H9 (cell line): ENCODE measurements around the gene ORAI2. TPM values are rescaled to one million over a fixed set of nuclear protein-coding genes. Genes with fewer than 3 reads are reported as not detected.

ENCODE experiments used
- DNase-seq: peaks from one replicate; pipeline ENCODE4 v3.0.0-alpha.2; 2017
- H2AFZ ChIP-seq: one replicate; pipeline ENCODE4 v1.6.1; 2013; ENCODE audit warnings: mild to moderate bottlenecking, low read length, control low read depth, moderate library complexity
- H2AK5ac ChIP-seq: 2 replicates; pipeline ENCODE4 v1.6.1; 2013; ENCODE audit warnings: low read length, control low read depth, mixed read lengths; ENCODE audit not compliant: insufficient read length
- H2BK120ac ChIP-seq: one replicate; pipeline ENCODE4 v1.6.1; 2013; ENCODE audit warnings: low read depth, mild to moderate bottlenecking, low read length, control low read depth, inconsistent platforms; ENCODE audit not compliant: poor library complexity, severe bottlenecking
- H2BK12ac ChIP-seq: 2 replicates; pipeline ENCODE4 v1.6.1; 2013; ENCODE audit warnings: low read length, control low read depth, mixed read lengths, low read depth; ENCODE audit not compliant: insufficient read length
- H2BK15ac ChIP-seq: 2 replicates; pipeline ENCODE4 v1.6.1; 2013; ENCODE audit warnings: low read depth, low read length, control low read depth
- H2BK20ac ChIP-seq: one replicate; pipeline ENCODE4 v1.6.1; 2013; ENCODE audit warnings: low read depth, mild to moderate bottlenecking, low read length, control low read depth, inconsistent platforms; ENCODE audit not compliant: poor library complexity, severe bottlenecking
- H2BK5ac ChIP-seq: 2 replicates; pipeline ENCODE4 v1.6.1; 2013; ENCODE audit warnings: low read length, control low read depth, mixed read lengths; ENCODE audit not compliant: insufficient read length
- H3K14ac ChIP-seq: 2 replicates; pipeline ENCODE4 v1.6.1; 2013; ENCODE audit warnings: low read length, control low read depth; ENCODE audit not compliant: insufficient read depth
- H3K18ac ChIP-seq: 2 replicates; pipeline ENCODE4 v1.6.1; 2013; ENCODE audit warnings: low read depth, mild to moderate bottlenecking, mixed read lengths, low read length, control low read depth; ENCODE audit not compliant: insufficient read length
- H3K23ac ChIP-seq: 2 replicates; pipeline ENCODE4 v1.6.1; 2013; ENCODE audit warnings: low read length, control low read depth, mixed read lengths, low read depth; ENCODE audit not compliant: insufficient read length
- H3K23me2 ChIP-seq: 2 replicates; pipeline ENCODE4 v1.6.1; 2013; ENCODE audit warnings: low read depth, mild to moderate bottlenecking, mixed read lengths, low read length, control low read depth; ENCODE audit not compliant: insufficient read length, poor library complexity, severe bottlenecking
- H3K27ac ChIP-seq: 2 replicates; pipeline ENCODE4 v1.5.1; 2013; ENCODE audit warnings: low read length, control low read depth, mixed read lengths, low read depth; ENCODE audit not compliant: insufficient read length
- H3K27me3 ChIP-seq: 2 replicates; pipeline ENCODE4 v1.6.1; 2013; ENCODE audit warnings: low read length, control low read depth, inconsistent platforms; ENCODE audit not compliant: insufficient read depth
- H3K4ac ChIP-seq: 2 replicates; pipeline ENCODE4 v1.6.1; 2013; ENCODE audit warnings: low read depth, mild to moderate bottlenecking, control low read depth, inconsistent platforms, low read length, moderate library complexity
- H3K4me1 ChIP-seq: 2 replicates; pipeline ENCODE4 v1.6.1; 2013; ENCODE audit warnings: low read length, control low read depth, inconsistent platforms; ENCODE audit not compliant: insufficient read depth
- H3K4me2 ChIP-seq: 2 replicates; pipeline ENCODE4 v1.6.1; 2013; ENCODE audit warnings: low read length, control low read depth, mixed read lengths; ENCODE audit not compliant: insufficient read length, insufficient read depth
- H3K56ac ChIP-seq: 2 replicates; pipeline ENCODE4 v1.6.1; 2013; ENCODE audit warnings: low read depth, mild to moderate bottlenecking, mixed read lengths, low read length, control low read depth; ENCODE audit not compliant: insufficient read length
- H3K79me1 ChIP-seq: 2 replicates; pipeline ENCODE4 v1.6.1; 2013; ENCODE audit warnings: low read depth, mild to moderate bottlenecking, moderate library complexity, low read length, control low read depth, inconsistent platforms; ENCODE audit not compliant: insufficient read depth, poor library complexity, severe bottlenecking
- H3K79me2 ChIP-seq: 2 replicates; pipeline ENCODE4 v1.6.1; 2013; ENCODE audit warnings: low read length, control low read depth, inconsistent platforms; ENCODE audit not compliant: insufficient read depth
- H3K9ac ChIP-seq: 2 replicates; pipeline ENCODE4 v1.6.1; 2013; ENCODE audit warnings: low read length, control low read depth, mixed read lengths; ENCODE audit not compliant: insufficient read length; ENCODE audit errors: extremely low read depth
- H3K9me3 ChIP-seq: one replicate; pipeline ENCODE4 v1.6.1; 2013; ENCODE audit warnings: low read depth, low read length, inconsistent platforms; ENCODE audit not compliant: control insufficient read depth
- H3T11ph ChIP-seq: one replicate; pipeline ENCODE4 v1.6.1; 2013; ENCODE audit warnings: mild to moderate bottlenecking, low read length, control low read depth, inconsistent platforms
- H4K20me1 ChIP-seq: one replicate; pipeline ENCODE4 v1.6.1; 2013; ENCODE audit not compliant: control insufficient read depth, insufficient read length, insufficient read depth
- H4K5ac ChIP-seq: 2 replicates; pipeline ENCODE4 v1.6.1; 2013; ENCODE audit warnings: low read depth, mild to moderate bottlenecking, mixed read lengths, low read length, control low read depth; ENCODE audit not compliant: insufficient read length
- H4K8ac ChIP-seq: replicated peaks from 2 replicates; pipeline ENCODE4 v1.6.1; 2013; ENCODE audit warnings: low read length, control low read depth, mixed read lengths, low read depth; ENCODE audit not compliant: insufficient read length
- H4K91ac ChIP-seq: 2 replicates; pipeline ENCODE4 v1.6.1; 2013; ENCODE audit warnings: low read depth, mild to moderate bottlenecking, moderate library complexity, mixed read lengths, low read length, control low read depth; ENCODE audit not compliant: insufficient read length
- H3K27ac Mint-ChIP-seq, 3 experiments: 2 replicates in 2 of 3; 3 replicates in 1 of 3; pipeline ENCODE4 v1.8.0; 2020 to 2021; ENCODE audit warnings: mixed read lengths in 3 of 3, mild to moderate bottlenecking in 1 of 3, moderate library complexity in 1 of 3
- H3K27me3 Mint-ChIP-seq: 2 replicates; pipeline ENCODE4 v1.8.0; 2021; ENCODE audit warnings: low read depth, mild to moderate bottlenecking, moderate library complexity, mixed read lengths
- H3K36me3 Mint-ChIP-seq, 3 experiments: 2 replicates in 2 of 3; 3 replicates in 1 of 3; pipeline ENCODE4 v1.8.0; 2020 to 2021; ENCODE audit warnings: low read depth in 3 of 3, mixed read lengths in 3 of 3; ENCODE audit not compliant: insufficient read depth in 1 of 3
- H3K4me1 Mint-ChIP-seq, 2 experiments: 2 replicates each; pipeline ENCODE4 v1.8.0; 2020; ENCODE audit warnings: mixed read lengths in 2 of 2
- H3K4me3 Mint-ChIP-seq, 2 experiments: 2 replicates in 1 of 2; 3 replicates in 1 of 2; pipeline ENCODE4 v1.8.0; 2020 to 2021; ENCODE audit warnings: mild to moderate bottlenecking in 2 of 2, mixed read lengths in 2 of 2, moderate library complexity in 1 of 2
- H3K9me3 Mint-ChIP-seq, 2 experiments: 2 replicates in 1 of 2; 3 replicates in 1 of 2; pipeline ENCODE4 v1.8.0; 2020; ENCODE audit warnings: mild to moderate bottlenecking in 2 of 2, mixed read lengths in 2 of 2, moderate library complexity in 1 of 2
- WGBS: extraction: QIAGEN DNeasy Blood & Tissue Kit; methylation state at CpG from one replicate; pipeline ENCODE4 v1.1.7; 2013; ENCODE audit warnings: missing lambda C conversion rate, low lambda C conversion rate, mixed read lengths; ENCODE audit not compliant: insufficient read length; ENCODE audit errors: extremely low coverage; 5-methylcytosine and 5-hydroxymethylcytosine counted together
- total RNA-seq: library from RNA; stranded (reverse); gene quantifications from 2 replicates; pipeline ENCODE4 v1.2.1, GENCODE V29; 2021
- TF ChIP-seq, protein P1 (sequence below): fragments of 200-600 bp; sonication (generic); conservative IDR thresholded peaks from 3 replicates; pipeline ENCODE4 v1.8.0; 2021; ENCODE audit warnings: antibody characterized with exemption, mild to moderate bottlenecking

Gene ORAI2
- total RNA-seq, 1 experiment from 2014 or later: 26.6 TPM

DNA sequence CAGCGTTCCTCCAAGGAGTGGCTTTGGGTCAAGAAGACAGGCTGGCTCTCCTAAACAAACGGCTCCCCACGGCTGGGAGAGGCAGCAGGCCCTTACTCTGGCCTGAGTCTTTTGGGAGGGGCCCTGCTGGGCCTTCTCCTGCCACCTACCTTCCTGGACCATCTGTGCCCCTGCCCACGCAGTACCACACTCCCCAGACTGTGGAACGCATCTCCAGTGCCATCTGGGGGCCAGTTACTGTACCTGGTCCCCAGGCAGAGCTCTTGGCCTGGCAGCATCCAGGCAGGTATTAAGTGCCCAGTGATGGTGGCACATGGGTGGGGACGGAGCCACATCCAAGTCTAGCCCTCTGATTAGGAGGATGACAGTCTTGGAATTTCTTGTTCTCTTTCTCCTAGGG, 16.9 kb downstream of the ORAI2 start:
- no peak overlapping the region for H3K4ac ChIP-seq
- H2BK120ac ChIP-seq: no peak overlapping the region
- Mint-ChIP-seq H3K27ac (0 out of 7 replicates have a peak overlapping the region, but pooled peaks of 1 of the 3 experiments have one; percentile 16), H3K9me3 (no peaks in the 10 kb centered on the region), H3K36me3 (peaks cover 2 to 17% (median 10%) of the 10 kb centered on the region in 3 experiments; a peak in 6 of 7 replicates), H3K27me3 (no peaks in the 10 kb centered on the region; the same call in 1 of the 2 replicates), H3K4me3 (no peak overlapping the region), H3K4me1 (peaks cover 6 to 9% of the 10 kb centered on the region in 2 experiments)
- DNase-seq: no peak
- H3K23me2 ChIP-seq: no peaks in the 10 kb centered on the region
- TF ChIP-seq, protein P1, sequence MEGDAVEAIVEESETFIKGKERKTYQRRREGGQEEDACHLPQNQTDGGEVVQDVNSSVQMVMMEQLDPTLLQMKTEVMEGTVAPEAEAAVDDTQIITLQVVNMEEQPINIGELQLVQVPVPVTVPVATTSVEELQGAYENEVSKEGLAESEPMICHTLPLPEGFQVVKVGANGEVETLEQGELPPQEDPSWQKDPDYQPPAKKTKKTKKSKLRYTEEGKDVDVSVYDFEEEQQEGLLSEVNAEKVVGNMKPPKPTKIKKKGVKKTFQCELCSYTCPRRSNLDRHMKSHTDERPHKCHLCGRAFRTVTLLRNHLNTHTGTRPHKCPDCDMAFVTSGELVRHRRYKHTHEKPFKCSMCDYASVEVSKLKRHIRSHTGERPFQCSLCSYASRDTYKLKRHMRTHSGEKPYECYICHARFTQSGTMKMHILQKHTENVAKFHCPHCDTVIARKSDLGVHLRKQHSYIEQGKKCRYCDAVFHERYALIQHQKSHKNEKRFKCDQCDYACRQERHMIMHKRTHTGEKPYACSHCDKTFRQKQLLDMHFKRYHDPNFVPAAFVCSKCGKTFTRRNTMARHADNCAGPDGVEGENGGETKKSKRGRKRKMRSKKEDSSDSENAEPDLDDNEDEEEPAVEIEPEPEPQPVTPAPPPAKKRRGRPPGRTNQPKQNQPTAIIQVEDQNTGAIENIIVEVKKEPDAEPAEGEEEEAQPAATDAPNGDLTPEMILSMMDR: peak; percentile 33; the same call in 1 of the 3 replicates
- no peak overlapping the region for H4K5ac ChIP-seq
- H2AFZ ChIP-seq: no peak overlapping the region
- no peak overlapping the region for H3K27ac ChIP-seq
- H3K9me3 ChIP-seq: no peaks in the 10 kb centered on the region
- no peak overlapping the region for H3K4me2 ChIP-seq
- H4K91ac ChIP-seq: no peak overlapping the region
- no peak overlapping the region for H3T11ph ChIP-seq
- no peak overlapping the region for H2BK5ac ChIP-seq
- H4K20me1 ChIP-seq: no peaks in the 10 kb centered on the region
- WGBS: no CpG with 5 or more reads among the region's 6 CpGs
- H2BK15ac ChIP-seq: no peak overlapping the region
- no peak overlapping the region for H3K23ac ChIP-seq
- H3K4me1 ChIP-seq: no peaks in the 10 kb centered on the region
- H3K9ac ChIP-seq: no peak overlapping the region
- H3K56ac ChIP-seq: no peak overlapping the region
- H4K8ac ChIP-seq: no peak overlapping the region
- H3K18ac ChIP-seq: no peak overlapping the region
- no peaks in the 10 kb centered on the region for H3K79me2 ChIP-seq
- H2BK20ac ChIP-seq: no peak overlapping the region
- H2AK5ac ChIP-seq: no peak overlapping the region
- H3K79me1 ChIP-seq: no peaks in the 10 kb centered on the region
- H3K27me3 ChIP-seq: no peaks in the 10 kb centered on the region
- no peak overlapping the region for H3K14ac ChIP-seq
- H2BK12ac ChIP-seq: no peak overlapping the region
